Stimulated activated CD8-positive, alpha-beta memory T cell treated with anti-CD3 and anti-CD28 coated beads, Interleukin-15, amount 100 ng/mL, for 1 hour (primary cell): ENCODE results near the gene TMEM144.

Source experiments
- DNase-seq: peaks from one replicate; pipeline ENCODE4 v3.0.0-alpha.2; 2020; ENCODE audit warnings: low read depth

Gene TMEM144

DNA sequence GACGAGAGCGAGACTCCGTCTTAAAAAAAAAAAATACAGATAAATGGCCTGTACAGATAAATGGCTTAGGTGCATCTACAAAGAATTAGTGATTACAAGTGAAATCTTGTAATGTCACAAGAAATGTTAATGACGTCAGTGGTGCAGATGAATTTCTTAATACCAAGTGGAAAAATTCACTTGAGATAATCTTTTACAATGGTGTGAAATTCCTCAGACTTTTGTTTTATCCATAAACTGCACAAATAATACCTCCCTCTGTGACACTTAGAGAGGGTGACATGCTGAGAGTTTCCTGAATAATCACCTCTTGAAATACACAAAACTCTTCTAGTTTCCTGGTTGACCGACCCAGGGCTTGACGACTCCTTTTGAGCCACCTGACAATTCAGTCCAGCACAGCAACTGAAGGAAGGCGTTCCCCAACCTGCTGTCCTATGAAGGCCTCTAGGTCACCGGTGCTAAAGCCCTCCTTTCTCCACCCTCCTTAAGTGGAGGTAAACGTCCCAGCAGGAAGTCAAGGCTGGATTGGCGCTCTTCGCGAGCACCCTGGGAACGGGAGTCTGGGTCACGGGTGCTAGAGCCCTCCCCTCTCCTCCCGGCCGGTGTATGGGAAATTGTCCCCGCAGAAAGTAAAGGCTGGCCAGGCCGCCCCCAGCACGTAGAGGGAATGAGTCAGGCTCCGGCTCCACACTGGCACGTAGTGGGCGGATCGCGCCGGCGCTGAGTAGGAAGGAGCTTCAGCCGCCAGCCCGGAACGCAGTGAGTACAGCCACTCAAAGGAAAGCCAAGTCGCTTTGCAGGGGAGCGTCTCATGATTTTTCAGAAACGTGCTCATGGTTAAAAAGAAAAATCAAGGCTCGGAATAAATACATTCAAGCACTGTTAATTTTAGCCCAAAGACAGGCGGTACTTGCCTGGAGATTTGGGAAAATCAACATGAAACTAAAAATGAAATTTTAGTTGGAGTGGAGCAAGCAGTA is at the start of gene TMEM144:
Gene TMEM144, plus strand, starts transcription at position 662 of the 983 bp plus-strand sequence. CDS start 2,182 bp downstream, outside the sequence.
- no peak for DNase-seq

DNA sequence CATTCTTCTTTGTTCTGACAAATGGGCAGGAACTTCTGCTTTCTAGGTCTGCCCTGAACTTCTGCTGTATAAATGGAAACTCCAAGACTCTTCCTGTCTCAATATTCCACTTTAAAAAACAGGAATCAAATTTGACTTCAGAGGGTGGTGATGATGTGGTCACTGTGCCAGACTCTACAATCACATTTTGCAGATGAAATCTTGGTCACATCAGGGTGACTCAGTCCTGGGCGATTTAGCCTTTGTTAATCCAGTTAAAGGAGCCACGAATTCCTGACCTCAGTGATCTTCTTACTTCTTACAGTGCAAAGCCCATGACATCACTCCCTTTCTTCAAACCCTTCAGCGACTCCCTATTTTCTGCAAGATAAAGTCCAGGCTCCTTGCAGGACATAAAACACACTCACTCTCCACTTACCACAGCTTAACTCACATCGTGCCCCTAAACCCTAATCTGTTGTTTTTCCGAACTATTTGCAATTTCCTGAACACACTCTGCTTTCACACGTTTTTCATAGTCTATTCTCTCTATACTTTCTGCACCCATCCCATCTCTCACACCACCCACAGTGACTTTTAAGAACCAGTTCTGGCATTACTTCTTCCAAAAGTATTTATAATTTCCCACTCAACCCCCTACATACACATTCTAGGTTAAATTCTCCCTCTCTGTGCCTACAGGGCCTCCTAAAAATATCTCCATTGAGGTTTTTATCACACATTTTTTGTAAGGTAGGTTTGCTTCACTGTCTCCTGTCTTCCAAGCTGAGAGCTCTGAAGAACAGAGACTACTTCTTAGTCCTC is 48.5 kb upstream of the TMEM144 start:
- DNase-seq = no peak

DNA sequence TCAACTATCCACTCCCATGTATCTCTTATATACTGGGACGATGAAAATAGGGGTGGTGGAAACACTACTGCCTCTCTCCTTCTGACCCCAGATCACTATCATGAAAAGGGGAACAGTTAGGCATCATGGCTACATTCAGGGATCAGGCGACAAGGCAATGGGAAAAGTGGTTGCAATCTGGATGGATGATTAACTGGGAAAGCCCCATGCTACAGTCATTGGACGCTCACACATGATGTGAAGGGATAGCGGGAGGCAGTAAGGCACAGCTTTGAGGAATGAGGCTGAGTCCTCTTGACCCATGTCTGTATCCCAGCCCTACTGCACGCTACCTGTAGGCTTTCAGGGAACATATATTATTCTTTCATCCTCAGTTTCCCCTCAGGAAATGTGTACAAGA is 47.7 kb upstream of the TMEM144 start:
- no peak for DNase-seq

DNA sequence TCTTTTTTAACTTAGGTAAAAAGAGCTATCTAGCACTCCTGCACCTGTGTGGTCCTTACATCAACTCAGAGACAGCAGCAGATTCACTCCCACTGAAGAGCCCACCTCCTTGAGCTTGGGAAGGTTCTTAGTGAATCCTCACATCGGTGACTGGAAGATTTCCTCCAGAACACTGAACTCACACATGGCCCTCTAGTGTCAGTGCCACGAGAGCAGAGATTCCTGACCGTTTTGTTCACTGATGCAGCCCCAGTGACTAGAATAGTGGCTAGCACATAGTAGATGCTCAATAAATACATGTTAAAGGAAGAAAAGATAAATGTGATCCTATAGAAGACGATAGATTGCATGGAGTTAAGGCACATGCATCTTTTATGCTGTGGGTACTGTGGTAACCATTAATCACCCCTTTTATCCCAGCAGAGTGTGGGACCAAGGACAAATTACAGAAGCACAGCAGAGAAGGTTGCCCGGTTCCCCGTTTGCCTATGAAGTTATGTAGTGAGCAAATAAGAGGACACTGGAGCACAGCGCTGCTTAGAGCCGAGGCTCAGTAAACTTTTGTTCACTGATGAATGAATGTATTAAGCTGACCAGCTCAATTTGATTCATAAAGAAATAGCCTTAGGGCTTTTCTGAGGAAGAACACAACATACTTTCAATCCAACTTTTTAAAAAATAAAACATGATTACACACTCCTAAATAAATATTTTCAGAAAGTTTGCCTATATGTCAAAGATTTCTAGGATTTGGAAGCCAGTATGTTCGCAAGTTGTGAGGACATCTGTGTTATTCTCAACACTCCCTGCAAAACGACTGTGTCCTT is 46.1 kb upstream of the TMEM144 start:
- no peak for DNase-seq

DNA sequence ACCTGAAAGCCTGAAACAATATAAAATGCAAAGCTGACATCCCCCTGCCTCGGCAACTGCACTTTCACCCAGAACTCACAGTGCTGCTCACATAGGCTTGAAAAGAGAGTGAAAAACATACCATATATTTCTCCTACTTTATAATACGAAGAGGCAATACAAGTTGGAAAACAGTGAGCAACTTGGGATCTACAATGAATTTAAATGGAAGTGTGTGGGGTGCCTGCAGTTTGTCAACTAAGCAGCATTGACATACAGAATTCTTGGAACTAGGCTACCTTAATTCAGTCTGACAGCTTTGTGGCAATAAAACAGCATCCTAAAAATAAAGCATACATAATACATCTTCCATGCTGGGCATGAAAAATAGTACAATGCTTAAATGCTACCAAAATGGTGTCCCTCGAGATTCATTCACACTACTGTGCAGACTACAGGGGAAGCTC is 45.5 kb upstream of the TMEM144 start:
- DNase-seq = no peak

DNA sequence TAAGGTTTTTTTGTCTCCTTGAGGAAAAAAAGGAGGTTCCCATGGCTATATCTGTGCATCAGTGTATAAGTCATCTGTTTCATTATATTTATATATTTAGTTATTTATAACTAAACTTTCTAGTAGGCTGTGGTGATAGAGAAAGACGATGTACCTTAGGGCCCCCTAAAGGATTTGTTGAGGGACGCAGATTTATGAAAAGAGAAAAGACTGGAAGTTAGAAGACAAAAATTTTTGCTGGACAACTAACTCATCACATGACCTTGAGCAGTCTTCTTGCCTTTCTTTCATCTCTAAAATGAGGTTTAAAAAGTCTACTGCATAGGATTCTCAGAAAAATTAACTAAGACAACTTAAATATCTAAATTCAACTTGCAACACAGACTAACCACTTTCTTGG is 43.6 kb upstream of the TMEM144 start:
- no peak for DNase-seq

DNA sequence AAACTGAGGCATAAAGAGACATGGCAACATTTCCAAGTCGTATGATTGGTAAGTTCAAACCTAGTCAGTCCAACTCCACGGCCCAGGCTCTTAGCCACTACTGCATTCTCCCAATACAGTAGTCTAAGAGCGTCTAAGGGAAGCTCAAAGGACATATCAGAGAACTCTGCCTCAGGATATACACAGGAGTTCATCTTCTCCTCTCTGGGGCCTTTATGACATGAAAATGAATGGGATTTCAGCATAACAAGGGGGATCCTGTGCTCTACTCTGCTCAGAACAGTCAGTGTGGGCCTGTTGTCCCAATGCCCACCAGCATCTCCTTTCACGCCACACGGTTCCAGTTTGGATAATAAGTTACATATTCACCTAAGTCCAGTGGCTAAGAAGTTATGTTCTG is 41.7 kb upstream of the TMEM144 start:
- no peak for DNase-seq

DNA sequence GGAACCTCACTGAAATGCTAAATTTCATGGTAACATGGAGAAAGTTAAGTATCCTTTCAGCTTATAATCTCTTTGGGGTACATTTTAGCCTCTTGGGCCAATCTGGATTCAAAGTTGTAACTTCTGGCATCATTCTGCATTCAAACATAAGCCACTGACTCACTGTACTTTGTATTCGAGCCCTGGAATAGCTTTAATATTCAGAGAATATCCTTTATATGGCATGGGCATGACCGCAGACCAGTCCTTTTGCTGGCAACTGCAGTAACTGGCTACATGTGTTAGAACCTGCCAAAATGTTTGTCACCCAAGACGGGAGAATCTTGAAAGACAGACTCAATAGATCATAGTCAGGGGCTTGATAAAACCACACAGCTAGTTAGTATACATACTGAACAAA is 40.8 kb upstream of the TMEM144 start:
- no peak for DNase-seq

DNA sequence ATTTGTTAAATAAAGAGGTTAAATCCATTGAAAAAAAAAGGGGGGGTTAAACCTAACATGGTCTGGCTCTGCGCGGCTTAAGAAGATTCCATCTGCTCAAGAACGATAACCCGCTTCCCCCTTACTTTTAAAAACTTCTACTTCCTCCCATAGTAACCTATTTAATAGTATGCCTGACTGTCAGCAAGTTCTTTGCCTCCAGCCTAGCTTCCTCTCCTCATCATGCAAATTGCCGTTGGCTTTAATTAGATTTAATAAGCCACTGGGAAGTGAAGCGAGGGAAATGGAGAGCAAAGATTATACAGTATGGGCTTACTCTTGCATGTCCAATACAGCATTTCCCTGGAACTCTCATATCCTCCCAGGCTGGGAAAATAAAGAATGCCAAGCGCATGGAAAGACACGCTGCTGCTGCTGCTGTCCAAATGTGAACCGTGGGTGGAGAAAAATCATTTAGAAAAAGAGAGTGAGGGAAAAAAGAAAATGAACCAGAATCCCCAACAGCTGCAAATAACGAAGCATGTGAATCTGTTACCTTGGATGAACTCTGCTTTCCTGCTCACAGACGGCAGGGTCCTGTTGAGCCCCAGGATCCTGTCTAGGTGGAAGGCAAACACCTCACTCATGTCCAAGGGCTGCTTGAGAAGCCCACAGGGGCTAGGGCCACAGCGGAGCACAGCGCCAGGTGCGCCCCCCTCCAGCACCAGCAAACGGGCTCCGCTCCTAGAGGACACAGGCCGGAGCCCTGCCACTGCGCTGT is 40.2 kb upstream of the TMEM144 start:
- no peak for DNase-seq

DNA sequence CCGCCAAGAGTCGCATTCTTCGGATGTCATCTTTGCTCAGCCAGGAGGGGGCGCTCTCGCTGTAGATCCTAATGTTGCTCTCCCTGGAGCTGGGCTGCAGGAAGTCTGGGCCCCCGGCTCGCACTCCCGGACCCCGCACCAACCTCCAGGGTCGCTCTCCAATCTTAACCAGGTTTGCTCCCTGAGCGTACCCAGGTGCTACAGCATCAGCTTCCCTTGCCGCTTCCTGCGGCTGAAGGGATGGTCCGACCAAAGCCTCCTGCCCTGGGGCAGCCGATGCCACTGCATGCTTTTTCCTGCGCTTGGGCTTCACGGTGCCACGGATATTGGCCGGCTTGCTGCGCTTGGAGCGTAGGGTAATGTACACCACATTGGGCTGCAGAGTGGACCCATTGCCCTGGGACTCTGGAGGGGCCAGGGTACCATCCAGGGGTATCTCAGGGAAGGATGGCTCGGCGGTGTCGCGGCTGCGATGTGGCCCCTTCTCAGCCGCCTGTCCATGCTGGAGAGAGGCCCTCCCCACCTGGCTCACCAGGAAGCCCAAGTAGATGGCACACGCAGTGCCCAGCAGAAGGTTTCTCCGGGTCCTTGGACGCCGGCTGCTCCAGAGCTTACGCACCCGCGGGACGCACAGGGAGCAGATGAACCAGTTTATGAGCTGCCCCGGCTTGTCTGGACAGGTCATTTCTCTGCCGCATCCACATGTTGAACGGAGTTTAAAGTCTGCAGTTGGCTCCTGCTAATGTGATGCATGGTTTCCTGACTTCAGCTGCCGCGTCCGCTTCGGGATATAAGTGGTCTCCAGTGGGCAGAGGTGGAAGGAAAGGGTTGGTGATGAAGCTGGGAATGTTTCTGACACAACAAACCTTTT is 39.4 kb upstream of the TMEM144 start:
- DNase-seq = no peak

DNA sequence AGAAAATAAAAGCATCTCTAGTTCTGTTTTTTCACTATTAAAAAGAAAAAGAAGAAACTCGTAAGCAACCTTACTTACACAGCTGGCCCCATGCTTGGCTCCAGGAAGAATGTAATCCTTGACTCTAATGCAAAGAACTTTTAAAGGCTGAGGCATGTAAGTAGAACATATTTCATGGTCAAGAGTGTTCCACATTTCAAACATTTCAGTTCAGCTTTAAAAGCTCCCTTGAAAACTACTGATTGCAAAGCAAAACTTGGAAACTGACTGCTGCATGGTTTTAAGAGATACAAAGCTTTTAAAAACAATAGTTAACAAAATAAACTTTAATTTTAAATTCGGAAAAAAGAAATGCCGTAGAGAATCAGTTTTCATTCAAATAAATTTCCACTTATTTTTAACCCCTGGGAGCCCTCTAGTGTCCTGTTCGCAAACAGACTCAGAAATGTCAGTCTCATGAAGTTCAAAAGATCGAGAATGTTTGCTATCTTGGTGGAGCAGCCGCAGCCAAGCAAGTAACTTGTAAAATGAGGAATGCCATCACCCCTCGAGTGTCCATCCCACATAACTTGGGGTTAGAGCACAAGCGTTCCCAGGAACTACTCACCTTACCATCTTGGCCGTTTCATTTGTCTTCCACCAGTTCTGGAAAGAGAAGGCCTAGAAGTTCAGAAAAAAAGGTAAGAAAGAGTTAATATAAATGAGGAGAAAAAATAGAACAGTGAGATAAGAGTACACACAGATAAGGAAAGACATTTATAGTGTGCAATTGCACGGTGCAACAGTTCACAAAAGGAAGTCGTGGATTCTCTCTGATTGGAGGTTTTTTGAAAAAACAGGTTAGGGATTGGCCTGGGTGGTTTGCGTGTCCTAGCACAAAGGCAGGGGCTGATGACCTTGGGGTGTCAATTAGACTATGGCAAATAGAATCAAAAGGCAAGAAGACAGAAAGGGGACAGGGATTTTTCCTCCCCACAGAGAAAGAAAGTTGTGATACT is 37.7 kb upstream of the TMEM144 start, which contains the start of gene GASK1B:
Gene GASK1B, minus strand, starts transcription at position 765 of the 998 bp plus-strand sequence. CDS start 1,650 bp downstream, outside the sequence.
- DNase-seq = no peak

DNA sequence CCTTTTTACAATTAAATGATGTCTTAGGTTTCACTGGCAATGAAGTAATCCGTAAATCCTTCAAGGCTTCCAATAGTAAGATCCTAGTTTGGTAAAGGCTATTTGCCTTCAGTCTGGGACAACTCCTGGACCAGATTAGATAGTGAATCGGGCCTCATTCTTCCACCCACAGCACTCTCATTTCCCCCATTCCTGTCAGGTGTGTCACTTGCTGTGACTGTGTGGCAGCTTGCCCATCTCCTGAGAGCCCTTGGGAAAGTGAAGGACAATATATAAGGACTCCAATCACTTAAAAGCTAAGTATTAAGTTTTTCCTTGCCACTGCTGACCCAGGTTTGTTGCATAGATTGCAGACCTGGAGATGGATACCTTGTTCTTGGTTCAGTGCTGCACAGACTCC is 34.2 kb upstream of the TMEM144 start:
- DNase-seq = no peak

DNA sequence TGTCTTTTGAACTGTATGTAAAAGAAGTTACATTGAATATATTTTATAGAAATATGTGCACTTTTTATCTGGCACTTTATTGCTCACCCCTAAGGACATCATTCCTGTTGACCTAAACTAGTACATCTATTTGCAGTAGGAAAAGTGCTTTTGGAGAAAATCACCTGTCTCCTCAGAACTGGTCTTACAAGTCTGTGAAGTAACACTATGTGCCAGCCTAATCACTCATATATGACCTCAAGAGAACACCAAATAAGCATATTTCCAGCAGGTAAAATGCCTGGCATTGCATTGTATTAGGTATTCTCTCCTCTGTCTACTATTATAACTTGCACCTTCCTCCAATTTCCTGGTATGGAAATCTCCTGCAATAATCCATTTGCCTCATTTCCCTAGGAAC is 33.5 kb upstream of the TMEM144 start:
- DNase-seq = no peak

DNA sequence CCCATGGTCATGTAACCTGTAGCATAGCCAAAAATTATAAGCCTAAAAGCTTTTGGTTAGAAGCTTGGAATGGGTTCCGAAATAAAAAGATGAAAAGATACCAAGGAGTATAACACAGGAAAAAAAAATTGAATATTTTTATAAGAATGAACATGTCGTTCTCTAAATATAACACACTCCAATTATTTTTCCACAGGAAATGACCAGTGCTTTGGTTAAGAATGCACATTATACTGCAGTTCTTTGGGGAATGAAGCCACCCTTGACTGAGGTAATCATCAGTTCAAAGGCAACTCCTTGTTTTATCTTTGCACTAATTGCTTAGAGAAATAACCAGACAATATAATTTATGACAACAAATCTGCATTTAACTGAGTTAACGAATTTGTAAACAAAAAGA is 30.8 kb upstream of the TMEM144 start:
- DNase-seq = no peak

DNA sequence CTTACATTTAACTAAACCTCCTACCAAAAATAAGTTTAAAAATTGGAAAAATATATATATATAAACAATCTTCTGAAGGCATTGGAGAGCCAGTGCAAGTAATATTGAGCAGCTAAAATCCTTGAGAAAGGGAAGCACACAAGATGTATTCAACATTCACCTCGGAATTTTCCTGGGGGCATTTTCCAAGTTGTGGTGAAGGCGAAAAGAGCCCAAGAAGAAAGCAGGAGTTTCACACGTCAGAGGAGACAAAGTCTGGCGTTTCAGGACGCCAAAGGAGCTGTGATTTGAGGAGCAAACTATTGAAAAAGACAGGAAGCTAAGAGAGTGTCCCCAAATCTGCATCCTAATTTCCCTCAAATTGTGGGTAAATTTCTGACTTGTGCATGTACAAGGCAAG is 28.4 kb upstream of the TMEM144 start:
- no peak for DNase-seq

DNA sequence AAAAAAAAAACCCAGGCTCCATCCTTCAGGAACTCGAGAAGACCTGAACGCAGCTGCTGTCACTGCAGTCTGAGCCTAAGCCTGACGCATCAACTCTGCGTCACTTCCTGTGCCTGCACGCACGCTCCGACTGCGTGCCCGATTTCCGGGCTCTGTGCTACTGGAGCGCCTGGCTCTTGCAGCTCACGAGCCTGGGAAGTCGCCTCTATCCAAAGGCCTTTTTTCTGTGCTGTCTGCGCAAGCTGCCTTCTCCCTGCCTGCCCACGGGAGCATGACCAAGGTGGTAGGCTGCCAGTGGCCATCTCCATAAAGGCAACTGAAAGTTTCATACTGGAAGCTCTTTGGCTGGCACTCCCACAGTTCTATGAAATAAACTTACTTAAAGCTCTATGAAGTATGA is 27.6 kb upstream of the TMEM144 start:
- no peak for DNase-seq

DNA sequence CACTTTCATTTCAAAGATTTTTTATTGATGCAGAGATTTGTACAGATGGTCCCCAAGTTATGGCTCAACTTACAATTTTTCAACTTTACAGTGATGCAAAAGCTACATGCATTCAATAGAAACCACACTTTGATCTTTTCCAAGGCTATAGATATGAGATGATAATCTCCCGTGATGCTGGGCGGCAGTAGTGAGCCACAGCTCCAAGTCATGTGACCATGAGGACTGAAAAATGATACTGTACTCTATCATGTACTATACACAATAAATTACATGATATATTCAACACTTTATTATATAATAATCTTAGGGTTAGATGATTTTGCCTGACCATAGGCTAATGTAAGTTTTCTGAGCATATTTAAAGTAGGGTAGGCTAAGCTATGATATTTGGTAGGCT is 23.5 kb upstream of the TMEM144 start:
- no peak for DNase-seq

DNA sequence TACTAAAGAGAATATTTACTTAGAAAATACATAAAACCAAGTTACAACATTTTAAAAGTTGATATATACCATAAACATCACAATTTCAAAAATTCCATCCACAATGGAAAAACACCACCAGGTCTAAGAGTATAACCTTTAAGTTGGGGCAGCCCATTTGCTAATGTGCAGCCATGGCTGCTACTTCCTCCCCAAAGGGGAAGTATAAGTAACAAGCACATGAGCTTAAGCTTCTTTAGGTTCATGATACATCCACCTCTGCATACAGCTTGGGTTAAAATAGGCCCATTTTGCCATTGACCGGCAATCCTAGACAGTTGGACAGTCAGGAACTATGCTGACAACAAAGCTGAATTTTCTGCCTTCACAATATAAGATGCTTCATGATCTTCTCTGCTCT is 20.9 kb upstream of the TMEM144 start:
- DNase-seq = no peak

DNA sequence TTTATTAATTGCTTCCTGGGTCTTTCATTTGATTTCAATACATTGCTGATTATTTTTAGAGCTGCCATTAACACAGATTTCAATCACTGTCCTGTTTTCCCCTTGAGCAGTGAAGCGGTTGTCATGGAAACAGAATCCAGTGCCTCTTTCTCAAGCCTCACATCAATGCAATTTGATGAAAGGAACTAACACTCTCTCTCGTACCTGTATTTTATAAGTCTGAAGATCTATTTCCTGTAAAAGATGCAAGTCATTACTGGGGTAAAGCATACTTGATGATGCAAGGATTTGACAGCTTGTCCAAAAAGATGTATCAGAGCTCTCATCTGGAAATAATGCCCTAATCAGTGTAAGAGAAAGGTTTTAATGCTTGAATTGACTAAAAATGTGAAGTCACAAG is 19.6 kb upstream of the TMEM144 start:
- DNase-seq = no peak
